Stimulated activated CD4-positive, alpha-beta T cell treated with anti-CD3 and anti-CD28 coated beads, Interleukin-12 subunit alpha, Interleukin-12 subunit beta, amount 100 ng/mL, for 24 hours (primary cell): Measurements from ENCODE around the gene NTM.
"Not testable (repeated sequence)": the region's sequence is repeated elsewhere in the genome, so short reads cannot be mapped to it uniquely, and the experiment has no call there.

Experiments
- DNase-seq, 2 experiments: peaks; one replicate each; pipeline ENCODE4 v3.0.0-alpha.2; 2020; ENCODE audit warnings: low read depth in 2 of 2

The NTM gene

GRCh38 chr11:131370090-131370751 lies at the start of gene NTM:
Gene NTM (plus strand): TSS chr11:131370615.
- no peak for DNase-seq

- DNase-seq: no peak
These were observed 45.4 kb upstream of the NTM start for GRCh38 chr11:131324921-131325570.

DNA sequence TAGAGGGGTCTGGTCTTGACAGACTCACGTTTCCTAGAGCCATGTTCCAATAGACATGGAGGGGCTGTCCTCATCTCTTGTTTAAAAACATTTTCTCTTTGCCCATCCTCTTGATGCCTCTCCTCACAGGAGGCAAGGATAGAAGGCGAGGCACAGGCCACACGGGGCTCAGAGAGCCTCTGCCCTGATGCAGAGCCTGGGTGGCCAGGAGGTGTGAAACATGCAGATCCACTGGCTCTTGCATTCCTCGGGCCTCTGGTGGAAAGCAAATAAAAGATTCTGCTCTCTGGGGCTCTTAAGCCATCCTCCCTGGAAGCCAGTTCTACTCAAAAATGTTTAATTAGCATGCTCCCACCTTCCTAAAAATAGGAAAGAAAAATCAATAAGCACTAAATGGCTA lies 43.6 kb upstream of the NTM start:
- DNase-seq: no peak

DNA sequence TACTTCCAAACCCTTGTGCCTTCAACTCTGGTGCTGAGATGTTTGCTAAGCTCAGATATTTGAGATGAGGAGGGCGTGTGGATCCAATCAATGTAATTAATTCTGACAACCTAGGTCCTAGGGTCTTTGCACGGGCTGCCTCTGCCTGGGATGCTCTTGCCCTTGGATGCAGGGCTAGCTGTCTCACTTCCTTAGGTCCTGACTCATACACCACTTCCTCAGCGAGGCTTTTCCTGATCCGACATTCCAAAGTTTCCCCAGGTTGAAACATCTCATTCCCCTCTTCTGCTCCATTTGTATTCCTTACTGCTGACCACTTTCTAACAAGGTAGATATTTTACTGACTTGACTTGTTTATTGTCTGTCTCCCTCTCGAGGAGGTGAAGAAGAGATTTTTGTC lies 43.0 kb upstream of the NTM start:
- DNase-seq: no peak

- no peak for DNase-seq
These were observed 41.6 kb upstream of the NTM start for GRCh38 chr11:131328843-131329242.

DNA sequence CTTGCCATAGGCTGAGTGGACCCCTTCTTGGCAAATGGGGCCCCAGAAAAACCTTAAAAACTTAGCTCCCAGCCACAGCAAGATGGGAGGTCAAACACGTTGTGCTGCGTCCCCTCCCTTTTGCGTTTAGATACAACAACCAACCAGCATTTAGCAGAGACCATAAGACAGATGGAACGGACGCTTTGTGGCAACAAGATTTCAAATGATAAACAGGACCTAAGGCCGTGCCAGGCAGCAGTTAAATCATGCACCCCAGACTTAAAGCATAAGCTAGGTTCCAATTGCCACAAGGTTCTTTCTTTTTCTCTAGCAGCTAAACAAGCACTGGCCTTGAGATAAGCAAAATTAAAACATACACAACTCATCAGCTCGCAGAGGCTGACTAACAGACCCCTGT lies 39.4 kb upstream of the NTM start:
- DNase-seq: no peak

DNA sequence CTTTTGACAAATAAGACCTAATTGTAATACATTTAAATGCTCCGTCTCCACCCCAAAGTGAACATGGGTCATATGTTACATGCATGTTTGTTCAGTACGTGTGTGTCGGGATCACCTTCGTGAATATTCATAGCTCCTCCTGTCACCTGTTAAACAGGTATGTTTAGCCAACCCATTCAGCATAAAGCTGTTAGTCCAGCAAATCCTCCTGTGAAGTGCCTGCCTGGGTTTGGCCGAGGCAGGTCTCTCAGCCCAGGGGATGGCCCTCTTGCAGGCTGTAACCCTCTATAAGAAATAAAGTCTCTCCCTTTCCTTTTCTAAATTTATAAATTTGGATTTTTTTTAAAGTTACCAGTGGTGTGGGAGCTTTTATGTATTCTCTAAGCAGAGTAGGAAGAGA lies 38.9 kb upstream of the NTM start:
- no peak for DNase-seq

DNA sequence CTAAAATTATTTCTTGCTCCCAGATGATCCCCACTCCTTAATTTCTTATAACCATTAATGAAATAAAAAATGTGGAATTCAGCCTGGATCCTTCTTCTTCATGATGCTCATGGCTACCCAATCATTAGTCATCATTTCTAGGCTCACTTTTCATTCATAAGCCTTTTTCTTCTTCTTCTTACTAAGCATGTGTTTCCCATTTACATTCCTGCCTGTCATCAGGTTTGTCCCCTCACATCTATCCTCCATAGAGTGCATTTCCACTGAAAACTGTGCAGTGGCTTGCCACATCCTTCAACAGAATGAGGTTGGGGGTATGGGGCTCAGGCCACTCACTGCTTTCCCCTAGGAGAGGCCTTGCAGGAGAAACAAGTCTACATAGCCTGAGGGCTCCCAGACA lies 35.8 kb upstream of the NTM start:
- no peak for DNase-seq

GRCh38 chr11:131341900-131342299 lies 28.5 kb upstream of the NTM start:
- DNase-seq: not testable (repeated sequence)

DNA sequence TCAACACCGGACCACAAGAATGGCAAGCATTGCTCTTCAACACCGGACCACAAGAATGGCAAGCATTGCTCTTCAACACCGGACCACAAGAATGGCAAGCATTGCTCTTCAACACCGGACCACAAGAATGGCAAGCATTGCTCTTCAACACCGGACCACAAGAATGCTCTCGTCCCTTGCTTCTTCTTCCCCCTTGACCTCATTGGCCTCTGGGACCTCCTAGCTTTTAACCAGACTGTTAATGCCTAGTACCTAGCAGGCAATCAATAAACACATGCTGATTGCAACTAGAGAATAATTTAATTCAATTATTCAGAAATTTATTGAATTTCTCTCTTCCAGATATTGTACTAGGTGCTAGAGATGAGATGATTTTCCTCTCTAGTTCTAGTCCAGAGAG lies 28.0 kb upstream of the NTM start:
- DNase-seq: not testable (repeated sequence)

DNA sequence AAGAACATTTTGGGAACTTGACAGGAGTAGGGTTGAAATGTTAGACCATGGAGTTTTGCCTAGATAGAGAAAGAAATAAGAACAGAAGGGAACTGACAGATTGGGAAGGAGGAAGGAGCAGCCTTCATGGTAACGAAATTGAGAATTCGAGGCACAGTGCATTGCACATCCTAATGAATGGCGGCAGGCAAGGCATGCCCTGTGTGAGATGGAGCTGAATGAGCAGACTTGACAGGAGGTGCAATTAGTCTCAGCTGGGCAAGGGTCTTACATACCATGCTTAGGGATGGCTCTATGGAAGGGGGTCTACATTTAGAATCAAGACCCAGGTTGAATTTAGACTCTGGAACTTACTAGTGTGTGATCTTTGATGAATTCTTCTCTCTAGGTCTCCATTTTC lies 25.0 kb upstream of the NTM start:
- no peak for DNase-seq

GRCh38 chr11:131349368-131350086 lies 20.9 kb upstream of the NTM start:
- no peak for DNase-seq

GRCh38 chr11:131350872-131351271 lies 19.5 kb upstream of the NTM start:
- DNase-seq: no peak

GRCh38 chr11:131351848-131352247 lies 18.6 kb upstream of the NTM start:
- no peak for DNase-seq

- DNase-seq: no peak
These were observed 16.6 kb upstream of the NTM start for GRCh38 chr11:131353766-131354165.

GRCh38 chr11:131354251-131354701 lies 16.1 kb upstream of the NTM start:
- DNase-seq: no peak

DNA sequence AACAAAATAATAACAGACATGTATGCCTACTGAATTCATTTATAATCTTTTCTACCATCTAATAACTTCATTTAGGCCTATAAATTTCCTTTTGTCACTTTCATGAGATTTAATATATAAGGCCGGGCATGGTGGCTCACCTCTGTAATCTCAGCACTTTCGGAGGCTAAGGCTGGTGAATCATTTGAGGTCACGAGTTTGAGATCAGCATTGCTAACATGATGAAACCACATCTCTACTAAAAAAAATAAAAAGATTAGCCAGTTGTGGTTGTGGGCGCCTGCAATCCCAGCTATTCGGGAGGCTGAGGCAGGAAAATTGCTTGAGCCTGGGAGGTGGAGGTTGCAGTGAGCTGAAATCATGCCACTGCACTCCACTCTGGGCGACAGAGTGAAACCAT lies 14.2 kb upstream of the NTM start:
- DNase-seq: no peak

DNA sequence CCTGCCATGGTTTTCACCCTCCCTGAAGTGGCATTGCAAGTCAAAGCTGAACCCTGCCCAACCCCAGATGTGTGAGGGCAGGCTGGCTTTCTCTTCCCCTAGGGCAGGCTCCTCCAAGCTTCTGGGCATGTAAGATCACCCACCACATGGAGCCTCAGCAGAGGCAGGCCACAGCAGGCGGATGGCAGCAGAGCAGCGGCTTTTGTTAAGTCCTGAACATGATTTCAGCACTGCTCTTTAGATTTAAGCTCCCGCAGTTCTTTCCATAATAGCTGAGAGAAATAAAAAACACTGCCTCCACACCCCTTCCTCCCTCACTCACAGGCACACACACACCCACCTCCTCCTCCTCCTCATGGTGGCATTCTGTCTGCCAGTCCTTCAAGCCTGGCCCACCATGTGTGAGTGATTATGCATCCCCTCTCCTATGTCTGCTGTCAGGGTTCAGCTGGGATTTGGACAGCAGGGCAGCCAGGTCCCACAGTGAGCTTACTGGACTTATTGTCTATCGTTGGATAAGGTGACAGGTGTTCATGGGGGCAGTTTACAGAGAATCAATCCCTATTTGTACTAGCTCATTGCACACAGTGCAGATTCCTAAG lies 5.0 kb upstream of the NTM start:
- DNase-seq: no peak

DNA sequence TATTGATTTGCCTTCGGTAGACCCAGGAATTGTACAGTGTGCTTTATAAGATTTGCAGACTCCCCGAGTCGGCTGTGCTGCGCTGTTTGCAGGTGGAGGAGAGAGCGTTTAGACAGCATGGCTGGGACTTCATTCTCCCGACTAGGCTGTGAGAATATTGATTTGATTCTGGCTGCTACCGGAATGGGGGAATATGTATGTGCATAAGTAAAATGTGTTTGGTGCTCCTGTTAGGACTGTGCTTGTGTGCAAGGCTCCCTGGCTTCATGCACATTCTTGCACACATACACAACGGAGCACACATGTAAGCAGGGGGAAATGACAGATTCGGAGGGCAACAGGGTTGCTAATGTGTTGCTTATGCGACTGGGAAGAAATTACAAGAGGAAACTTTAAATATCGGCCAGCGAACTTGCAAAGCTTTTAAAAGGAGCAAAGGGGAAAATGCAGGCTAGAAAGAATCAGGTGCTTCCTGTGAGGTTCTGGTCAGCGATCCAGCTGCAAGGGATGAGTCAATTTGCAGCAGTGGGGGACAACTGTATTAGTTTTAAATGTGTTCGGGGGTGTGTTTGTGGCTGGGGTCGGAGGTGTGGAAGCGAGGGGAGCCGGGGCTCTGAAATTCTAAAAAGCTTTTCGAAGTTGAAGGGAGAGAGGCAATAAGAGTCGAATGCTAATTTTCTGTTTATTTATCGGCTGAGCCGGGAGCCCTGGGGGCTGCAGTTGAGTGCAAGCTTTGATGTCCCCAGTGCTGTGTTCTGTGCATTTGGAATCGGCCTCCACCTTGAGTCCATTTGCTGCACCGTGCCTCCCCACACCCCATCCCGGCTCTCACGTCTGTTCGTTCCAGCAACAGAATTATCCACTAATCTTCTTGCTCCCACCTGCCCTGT lies 731 bp downstream of the NTM start:
- no peak for DNase-seq

GRCh38 chr11:131371791-131372104 lies 1.3 kb downstream of the NTM start:
- DNase-seq: no peak

DNA sequence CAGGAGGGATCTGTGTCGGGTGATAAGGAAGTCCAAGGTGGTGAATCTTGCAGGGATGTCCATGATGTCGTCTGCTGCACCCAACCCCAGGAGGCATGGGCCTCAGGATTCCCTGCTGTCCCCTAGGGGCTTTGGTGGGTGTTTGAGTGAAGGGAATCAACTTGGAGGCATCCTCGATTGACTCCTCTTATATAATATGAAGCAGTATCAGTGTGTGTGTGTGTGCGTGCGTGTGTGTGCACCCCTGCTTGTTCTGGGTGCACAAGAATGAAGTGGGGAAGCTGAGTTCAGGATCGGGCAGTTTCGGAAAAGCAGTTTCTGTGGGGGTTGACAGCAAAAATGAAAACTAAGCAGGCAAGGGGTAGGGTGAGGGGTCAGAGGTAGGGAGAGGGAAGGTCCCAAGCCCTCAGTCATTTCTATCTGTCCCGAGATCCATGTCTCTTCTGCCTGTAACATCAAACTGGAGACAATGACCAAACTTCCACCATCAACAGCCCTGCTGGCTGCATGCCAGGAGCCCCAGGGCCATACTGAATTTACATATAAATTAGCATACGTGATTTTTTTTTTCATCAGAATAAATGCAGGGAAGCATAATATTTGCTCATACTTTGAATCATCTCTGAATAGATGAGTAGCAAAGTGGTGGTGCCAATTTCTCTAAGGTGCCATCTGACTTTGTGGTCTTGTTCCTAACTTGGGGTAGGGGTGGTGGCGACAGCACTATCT lies 2.0 kb downstream of the NTM start:
- DNase-seq: no peak
